Osteocyte (in vitro differentiated cells): ENCODE results near the gene TNS3. TPM values are rescaled to one million over a fixed set of nuclear protein-coding genes. Genes with fewer than 3 reads are reported as not detected.

Source experiments
- DNase-seq: peaks from one replicate; pipeline ENCODE4 v3.0.0; 2021; ENCODE audit warnings: mixed read lengths; ENCODE audit not compliant: unreplicated experiment; ENCODE audit errors: extremely low spot score
- H3K27ac Mint-ChIP-seq: one replicate; pipeline ENCODE4 v1.8.0; 2021; ENCODE audit warnings: mild to moderate bottlenecking, mixed read lengths; ENCODE audit not compliant: unreplicated experiment
- H3K27me3 Mint-ChIP-seq: one replicate; pipeline ENCODE4 v1.8.0; 2021; ENCODE audit warnings: mixed read lengths; ENCODE audit not compliant: unreplicated experiment
- H3K36me3 Mint-ChIP-seq: one replicate; pipeline ENCODE4 v1.8.0; 2021; ENCODE audit warnings: mixed read lengths; ENCODE audit not compliant: unreplicated experiment
- H3K4me1 Mint-ChIP-seq: one replicate; pipeline ENCODE4 v1.8.0; 2021; ENCODE audit warnings: mixed read lengths; ENCODE audit not compliant: unreplicated experiment
- H3K4me3 Mint-ChIP-seq: one replicate; pipeline ENCODE4 v1.8.0; 2021; ENCODE audit warnings: mild to moderate bottlenecking, moderate library complexity, mixed read lengths; ENCODE audit not compliant: unreplicated experiment
- H3K9me3 Mint-ChIP-seq: one replicate; pipeline ENCODE4 v1.8.0; 2021; ENCODE audit warnings: mixed read lengths; ENCODE audit not compliant: unreplicated experiment
- total RNA-seq: library from RNA; stranded (reverse); gene quantifications from 2 replicates; pipeline ENCODE4 v1.2.1, GENCODE V29; 2021
- TF ChIP-seq, protein P1 (sequence below): fragments of 200-600 bp; sonication (generic); IDR thresholded peaks from 2 replicates; pipeline ENCODE4 v1.5.0; 2021; ENCODE audit warnings: antibody characterized with exemption, mild to moderate bottlenecking, moderate library complexity

TNS3 gene
- total RNA-seq, 1 donor from 2014 or later, result 93.8 TPM

DNA sequence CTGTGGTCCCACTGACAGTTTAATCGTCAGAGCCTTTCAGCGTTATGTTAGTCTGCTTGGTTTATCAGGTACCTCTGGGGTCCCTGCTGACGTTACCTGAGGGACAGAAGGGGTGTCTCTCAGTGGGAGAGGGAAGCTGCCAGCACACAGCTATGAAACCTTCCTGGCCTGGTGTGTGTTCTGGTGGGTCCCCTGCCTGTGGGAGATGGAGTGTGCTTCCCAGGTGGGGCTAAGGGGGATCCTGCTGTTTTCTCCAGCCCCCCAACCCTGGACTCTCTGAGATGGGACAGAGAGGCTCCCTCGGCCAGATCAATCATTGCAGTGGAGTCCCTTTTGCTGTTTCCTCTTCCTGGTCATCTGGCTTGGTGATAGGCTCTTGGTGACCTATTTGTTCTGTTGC lies 308.8 kb downstream of the TNS3 start:
- peaks cover 27% of the 10 kb centered on the region for H3K36me3 Mint-ChIP-seq
- TF ChIP-seq, protein P1, sequence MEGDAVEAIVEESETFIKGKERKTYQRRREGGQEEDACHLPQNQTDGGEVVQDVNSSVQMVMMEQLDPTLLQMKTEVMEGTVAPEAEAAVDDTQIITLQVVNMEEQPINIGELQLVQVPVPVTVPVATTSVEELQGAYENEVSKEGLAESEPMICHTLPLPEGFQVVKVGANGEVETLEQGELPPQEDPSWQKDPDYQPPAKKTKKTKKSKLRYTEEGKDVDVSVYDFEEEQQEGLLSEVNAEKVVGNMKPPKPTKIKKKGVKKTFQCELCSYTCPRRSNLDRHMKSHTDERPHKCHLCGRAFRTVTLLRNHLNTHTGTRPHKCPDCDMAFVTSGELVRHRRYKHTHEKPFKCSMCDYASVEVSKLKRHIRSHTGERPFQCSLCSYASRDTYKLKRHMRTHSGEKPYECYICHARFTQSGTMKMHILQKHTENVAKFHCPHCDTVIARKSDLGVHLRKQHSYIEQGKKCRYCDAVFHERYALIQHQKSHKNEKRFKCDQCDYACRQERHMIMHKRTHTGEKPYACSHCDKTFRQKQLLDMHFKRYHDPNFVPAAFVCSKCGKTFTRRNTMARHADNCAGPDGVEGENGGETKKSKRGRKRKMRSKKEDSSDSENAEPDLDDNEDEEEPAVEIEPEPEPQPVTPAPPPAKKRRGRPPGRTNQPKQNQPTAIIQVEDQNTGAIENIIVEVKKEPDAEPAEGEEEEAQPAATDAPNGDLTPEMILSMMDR, result no peak
- H3K4me1 Mint-ChIP-seq, result no peaks in the 10 kb centered on the region
- H3K27ac Mint-ChIP-seq, result no peak overlapping the region
- peaks cover 24% of the 10 kb centered on the region for H3K9me3 Mint-ChIP-seq
- no peak for DNase-seq
- H3K4me3 Mint-ChIP-seq, result no peak overlapping the region
- H3K27me3 Mint-ChIP-seq, result no peaks in the 10 kb centered on the region

DNA sequence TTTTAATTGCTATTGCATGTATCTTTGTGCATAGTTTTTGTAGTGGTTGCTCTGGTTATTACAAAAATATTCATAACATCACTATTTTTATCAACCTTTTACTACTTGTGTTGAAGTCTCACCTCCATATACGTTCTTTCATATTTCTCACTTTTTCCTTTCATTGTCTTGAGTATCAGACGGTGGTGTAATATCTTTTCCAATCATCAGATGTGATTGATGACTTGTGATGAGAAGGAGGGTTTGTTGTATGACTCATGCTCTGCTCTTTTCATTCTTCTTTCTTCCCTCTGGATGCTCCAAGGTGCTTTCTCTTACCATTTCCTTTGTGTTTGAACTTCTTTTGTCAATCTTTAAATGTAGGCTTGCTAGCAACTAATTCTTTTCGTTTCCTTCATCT lies 310.2 kb downstream of the TNS3 start:
- Mint-ChIP-seq H3K4me3 (no peak overlapping the region), H3K36me3 (peaks cover 23% of the 10 kb centered on the region), H3K9me3 (peaks cover 27% of the 10 kb centered on the region), H3K27me3 (no peaks in the 10 kb centered on the region), H3K4me1 (peaks cover 4% of the 10 kb centered on the region), H3K27ac (no peak overlapping the region)
- TF ChIP-seq, protein P1, result no peak
- DNase-seq, result no peak

DNA sequence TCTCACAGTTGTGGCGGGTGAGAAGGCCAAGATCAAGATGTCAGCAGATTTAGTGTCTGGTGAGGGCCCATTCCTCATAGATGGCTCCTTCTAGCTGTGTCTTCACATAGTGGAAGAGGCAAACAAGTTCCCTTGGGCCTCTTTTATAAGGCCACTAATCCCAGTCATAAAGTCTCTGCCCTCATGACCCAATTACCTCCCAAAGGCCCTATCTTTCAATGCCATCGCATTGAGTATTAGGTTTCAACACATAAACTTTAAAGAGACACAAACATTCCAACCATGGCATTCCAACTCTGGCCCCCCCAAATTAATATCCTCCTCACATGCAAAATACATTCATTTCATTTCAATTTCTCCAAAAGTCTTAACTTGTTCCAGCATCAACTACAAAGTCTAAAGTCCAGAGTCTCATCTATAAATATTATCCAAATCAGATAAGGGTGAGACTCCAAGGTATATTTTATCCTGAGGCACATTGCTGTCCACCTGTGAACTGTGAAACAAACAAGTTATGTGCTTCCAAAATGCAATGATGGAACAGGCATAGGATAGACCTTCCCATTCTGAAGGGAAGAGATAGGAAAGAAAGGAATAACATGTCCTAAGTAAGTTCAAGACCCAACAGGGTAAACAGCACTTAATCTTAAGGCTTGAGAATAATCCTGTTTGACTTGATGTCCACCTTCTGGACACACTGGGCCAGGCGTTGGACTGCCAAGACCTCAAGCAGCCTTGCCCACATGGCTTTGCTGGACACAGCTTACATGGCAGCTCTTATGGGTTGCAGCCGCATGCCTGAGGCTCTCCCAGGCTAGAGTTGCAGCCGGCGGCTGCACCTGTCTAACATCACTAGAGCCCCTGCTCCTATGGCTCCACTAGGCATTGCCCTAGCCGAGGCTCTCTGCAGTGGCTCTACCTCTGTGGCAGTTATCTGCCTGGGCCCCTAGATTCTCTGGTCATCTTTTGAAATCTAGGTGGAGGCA lies 312.8 kb downstream of the TNS3 start:
- TF ChIP-seq, protein P1, result no peak
- Mint-ChIP-seq H3K27me3 (no peaks in the 10 kb centered on the region), H3K9me3 (peaks cover 27% of the 10 kb centered on the region), H3K4me1 (peaks cover 13% of the 10 kb centered on the region), H3K27ac (no peak overlapping the region), H3K36me3 (peaks cover 7% of the 10 kb centered on the region), H3K4me3 (no peak overlapping the region)
- peak; percentile 74 for DNase-seq

DNA sequence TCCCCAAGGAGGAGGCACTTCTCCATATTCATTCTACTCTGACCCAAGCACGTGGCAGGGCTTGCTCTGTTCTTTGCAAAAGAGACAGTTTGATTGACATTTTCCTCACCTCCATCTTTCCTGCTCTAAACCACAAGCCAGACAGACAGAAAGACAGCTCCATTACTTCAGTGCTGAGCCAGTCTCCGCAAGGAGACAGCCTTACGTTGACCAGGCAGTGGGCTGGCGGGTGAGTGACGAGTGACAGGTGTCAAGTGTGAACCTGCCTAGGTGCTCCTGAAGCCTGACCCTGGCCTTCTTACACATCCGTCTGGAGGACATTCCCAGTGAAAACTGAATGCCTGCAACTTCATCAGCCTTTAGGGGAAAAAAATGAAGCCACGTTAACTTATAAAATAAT lies 314.6 kb downstream of the TNS3 start:
- H3K9me3 Mint-ChIP-seq, result peaks cover 24% of the 10 kb centered on the region
- no peak overlapping the region for H3K27ac Mint-ChIP-seq
- H3K4me3 Mint-ChIP-seq, result no peak overlapping the region
- no peak for DNase-seq
- peaks cover 13% of the 10 kb centered on the region for H3K4me1 Mint-ChIP-seq
- TF ChIP-seq, protein P1, result no peak
- peaks cover 7% of the 10 kb centered on the region for H3K36me3 Mint-ChIP-seq
- H3K27me3 Mint-ChIP-seq, result no peaks in the 10 kb centered on the region

DNA sequence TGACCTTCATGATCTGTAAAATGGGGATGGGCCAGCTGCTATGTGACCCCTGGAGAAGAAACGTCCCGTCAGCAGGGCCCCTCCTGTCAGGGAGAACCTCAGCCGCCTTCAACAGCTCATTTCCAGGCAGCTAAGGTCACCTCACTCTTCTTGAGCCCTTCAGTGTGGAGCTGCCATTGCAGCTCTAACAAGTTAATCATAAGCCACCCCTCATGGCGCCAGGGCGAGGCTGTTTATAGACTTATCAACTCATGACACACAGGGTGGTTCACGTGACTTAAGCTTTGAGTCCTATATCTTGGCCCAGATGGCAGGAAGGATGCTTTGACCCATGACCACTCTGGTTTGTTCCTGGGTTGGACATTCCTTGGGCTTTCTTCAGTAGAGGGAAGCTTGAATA lies 315.1 kb downstream of the TNS3 start:
- no peak for DNase-seq
- Mint-ChIP-seq H3K4me1 (peaks cover 13% of the 10 kb centered on the region), H3K27me3 (no peaks in the 10 kb centered on the region), H3K36me3 (peaks cover 7% of the 10 kb centered on the region), H3K27ac (peak overlapping the region; percentile 70), H3K9me3 (peaks cover 19% of the 10 kb centered on the region), H3K4me3 (no peak overlapping the region)
- TF ChIP-seq, protein P1, result no peak
